OCI-LY1 (cell line): ENCODE data around the gene ARHGAP25.

Source experiments
- H2AFZ ChIP-seq: fragments of 200-600 bp; sonication (generic), shearing (Covaris generic); 2 replicates; pipeline ENCODE4 v1.6.0; 2014; ENCODE audit warnings: antibody characterized with exemption, mild to moderate bottlenecking, low read length
- H3F3A ChIP-seq: fragments of 200-600 bp; sonication (generic), shearing (Covaris generic); 2 replicates; pipeline ENCODE4 v1.6.0; 2014; ENCODE audit warnings: mild to moderate bottlenecking, antibody characterized with exemption, low read length, moderate library complexity; ENCODE audit not compliant: insufficient read depth
- H3K27ac ChIP-seq: fragments of 200-600 bp; sonication (generic); 2 replicates; pipeline ENCODE4 v1.5.1; 2014; ENCODE audit warnings: low read length, mixed run types, mild to moderate bottlenecking, low read depth; ENCODE audit not compliant: poor library complexity, severe bottlenecking
- H3K27me3 ChIP-seq: fragments of 200-600 bp; sonication (generic); 2 replicates; pipeline ENCODE4 v1.6.0; 2014; ENCODE audit warnings: antibody characterized with exemption, mild to moderate bottlenecking, low read length, moderate library complexity; ENCODE audit not compliant: insufficient read depth
- H3K36me3 ChIP-seq: fragments of 200-600 bp; sonication (generic); 2 replicates; pipeline ENCODE4 v1.6.1; 2014; ENCODE audit warnings: mild to moderate bottlenecking, antibody characterized with exemption, low read length, moderate library complexity, mixed read lengths; ENCODE audit not compliant: insufficient read depth
- H3K4me1 ChIP-seq: fragments of 200-600 bp; sonication (generic); 2 replicates; pipeline ENCODE4 v1.5.1; 2014; ENCODE audit warnings: mild to moderate bottlenecking, low read length, moderate library complexity; ENCODE audit not compliant: insufficient read depth, severe bottlenecking
- H3K4me2 ChIP-seq: fragments of 200-600 bp; sonication (generic), shearing (Covaris generic); 2 replicates; pipeline ENCODE4 v1.6.1; 2014; ENCODE audit warnings: low read length
- H3K4me3 ChIP-seq: fragments of 200-600 bp; sonication (generic); 2 replicates; pipeline ENCODE4 v1.5.1; 2014; ENCODE audit warnings: low read length, low read depth, mild to moderate bottlenecking, mixed read lengths; ENCODE audit not compliant: poor library complexity, severe bottlenecking
- H3K79me2 ChIP-seq: fragments of 200-600 bp; shearing (Covaris generic); 2 replicates; pipeline ENCODE4 v1.6.1; 2016; ENCODE audit warnings: mixed run types, low read length, mixed read lengths; ENCODE audit not compliant: insufficient read depth
- H3K9ac ChIP-seq: fragments of 200-600 bp; sonication (generic), shearing (Covaris generic); 2 replicates; pipeline ENCODE4 v1.6.1; 2014; ENCODE audit warnings: mild to moderate bottlenecking, low read length, mixed read lengths
- H3K9me2 ChIP-seq: fragments of 200-600 bp; sonication (generic), shearing (Covaris generic); 2 replicates; pipeline ENCODE4 v1.6.1; 2014; ENCODE audit warnings: low read depth, mild to moderate bottlenecking, low read length, mixed read lengths
- H3K9me3 ChIP-seq: fragments of 200-600 bp; shearing (Covaris generic); 2 replicates; pipeline ENCODE4 v1.6.1; 2014; ENCODE audit warnings: low read length, mixed read lengths
- H4K20me1 ChIP-seq: fragments of 200-600 bp; sonication (generic), shearing (Covaris generic); 2 replicates; pipeline ENCODE4 v1.6.0; 2016; ENCODE audit warnings: mild to moderate bottlenecking, low read length; ENCODE audit not compliant: insufficient read depth
- EZH2 ChIP-seq: fragments of 200-600 bp; sonication (generic), shearing (Covaris generic); IDR thresholded peaks from 2 replicates; pipeline ENCODE4 v1.8.0; 2017; ENCODE audit warnings: borderline replicate concordance, mixed run types, mild to moderate bottlenecking, antibody characterized with exemption, low read length, moderate library complexity, mixed read lengths
- TF ChIP-seq, protein P1 (sequence below): fragments of 200-600 bp; sonication (generic), shearing (Covaris generic); IDR thresholded peaks from 2 replicates; pipeline ENCODE4 v1.5.1; 2017; ENCODE audit warnings: mild to moderate bottlenecking, antibody characterized with exemption, low read length, moderate library complexity, mixed read lengths

The ARHGAP25 gene

GRCh38 chr2:68857202-68857845, 122.7 kb downstream of the ARHGAP25 start:
- Histone ChIP-seq H2AFZ (no peak overlapping the region), H3F3A (no peaks in the 10 kb centered on the region), H3K79me2 (no peaks in the 10 kb centered on the region), H3K4me3 (no peak overlapping the region), H3K27ac (no peak overlapping the region), H3K9me3 (no peaks in the 10 kb centered on the region), H3K4me1 (no peaks in the 10 kb centered on the region), H3K9ac (no peak overlapping the region), H4K20me1 (no peaks in the 10 kb centered on the region), H3K9me2 (no peaks in the 10 kb centered on the region), H3K4me2 (no peak overlapping the region), H3K27me3 (no peaks in the 10 kb centered on the region), H3K36me3 (no peaks in the 10 kb centered on the region)
- TF ChIP-seq EZH2, result no peak
- TF ChIP-seq, protein P1, sequence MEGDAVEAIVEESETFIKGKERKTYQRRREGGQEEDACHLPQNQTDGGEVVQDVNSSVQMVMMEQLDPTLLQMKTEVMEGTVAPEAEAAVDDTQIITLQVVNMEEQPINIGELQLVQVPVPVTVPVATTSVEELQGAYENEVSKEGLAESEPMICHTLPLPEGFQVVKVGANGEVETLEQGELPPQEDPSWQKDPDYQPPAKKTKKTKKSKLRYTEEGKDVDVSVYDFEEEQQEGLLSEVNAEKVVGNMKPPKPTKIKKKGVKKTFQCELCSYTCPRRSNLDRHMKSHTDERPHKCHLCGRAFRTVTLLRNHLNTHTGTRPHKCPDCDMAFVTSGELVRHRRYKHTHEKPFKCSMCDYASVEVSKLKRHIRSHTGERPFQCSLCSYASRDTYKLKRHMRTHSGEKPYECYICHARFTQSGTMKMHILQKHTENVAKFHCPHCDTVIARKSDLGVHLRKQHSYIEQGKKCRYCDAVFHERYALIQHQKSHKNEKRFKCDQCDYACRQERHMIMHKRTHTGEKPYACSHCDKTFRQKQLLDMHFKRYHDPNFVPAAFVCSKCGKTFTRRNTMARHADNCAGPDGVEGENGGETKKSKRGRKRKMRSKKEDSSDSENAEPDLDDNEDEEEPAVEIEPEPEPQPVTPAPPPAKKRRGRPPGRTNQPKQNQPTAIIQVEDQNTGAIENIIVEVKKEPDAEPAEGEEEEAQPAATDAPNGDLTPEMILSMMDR, result no peak

DNA sequence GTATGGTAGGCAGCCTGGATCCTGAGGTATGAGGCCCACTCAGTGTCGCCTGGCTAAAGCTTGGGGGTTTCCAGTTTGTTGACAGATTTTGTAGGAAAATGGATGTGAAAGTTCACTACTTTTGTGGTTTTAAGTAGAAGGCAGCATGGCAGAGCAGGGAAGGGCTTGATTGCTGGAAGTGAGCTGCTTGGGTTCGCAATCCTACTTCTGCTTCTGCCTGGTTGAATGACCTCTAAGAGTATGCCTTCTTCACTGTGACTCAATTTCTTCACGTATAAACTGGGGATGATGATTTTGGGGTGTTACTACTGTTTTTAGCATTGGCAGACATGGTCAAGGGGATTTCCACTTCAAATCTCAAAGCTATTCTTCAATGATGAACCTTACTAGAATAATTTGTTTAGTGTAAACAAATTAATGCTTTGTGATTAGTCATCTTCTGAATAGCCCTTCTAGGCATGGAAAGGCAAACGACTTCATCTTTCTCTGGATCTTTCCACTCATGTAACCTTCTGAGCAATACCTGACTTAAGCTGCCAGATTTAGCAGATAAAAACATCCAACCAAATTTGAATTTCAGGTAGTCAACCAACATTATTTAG, 123.3 kb downstream of the ARHGAP25 start:
- Histone ChIP-seq H3K4me1 (no peaks in the 10 kb centered on the region), H3K9me3 (no peaks in the 10 kb centered on the region), H3K9me2 (no peaks in the 10 kb centered on the region), H4K20me1 (no peaks in the 10 kb centered on the region), H3K9ac (no peak overlapping the region), H3K27ac (no peak overlapping the region), H3F3A (no peaks in the 10 kb centered on the region), H2AFZ (no peak overlapping the region), H3K4me2 (no peak overlapping the region), H3K4me3 (no peak overlapping the region), H3K79me2 (no peaks in the 10 kb centered on the region), H3K36me3 (no peaks in the 10 kb centered on the region), H3K27me3 (no peaks in the 10 kb centered on the region)
- no peak for TF ChIP-seq EZH2
- TF ChIP-seq, protein P1, result no peak

DNA sequence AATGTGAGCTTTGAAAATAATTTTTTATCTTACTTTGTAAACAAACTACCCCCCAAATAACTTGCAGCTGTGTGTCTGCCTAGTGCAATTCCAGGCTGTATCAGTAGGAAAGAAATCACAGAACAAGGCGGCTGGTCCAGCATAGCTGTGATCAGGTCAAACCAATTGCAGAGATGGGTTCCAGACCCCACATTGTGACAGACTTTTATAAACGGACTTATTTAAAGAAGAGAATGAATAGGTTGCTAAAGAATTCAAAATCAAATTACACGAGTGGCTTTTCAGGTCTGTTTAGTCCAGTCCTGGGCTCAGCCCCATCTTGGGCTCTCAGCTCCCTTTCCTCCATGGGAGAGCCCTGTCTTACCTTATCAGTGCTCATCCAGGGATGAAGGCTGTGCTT, 125.5 kb downstream of the ARHGAP25 start:
- Histone ChIP-seq H3K27ac (no peak overlapping the region), H2AFZ (no peak overlapping the region), H4K20me1 (no peaks in the 10 kb centered on the region), H3K4me1 (no peaks in the 10 kb centered on the region), H3K4me2 (no peak overlapping the region), H3K4me3 (no peak overlapping the region), H3K9me2 (no peaks in the 10 kb centered on the region), H3K79me2 (no peaks in the 10 kb centered on the region), H3K9ac (no peak overlapping the region), H3K36me3 (no peaks in the 10 kb centered on the region), H3F3A (no peaks in the 10 kb centered on the region), H3K27me3 (no peaks in the 10 kb centered on the region), H3K9me3 (no peaks in the 10 kb centered on the region)
- TF ChIP-seq, protein P1, result no peak
- no peak for TF ChIP-seq EZH2
